GM18951 (cell line): Measurements from ENCODE around the gene DLGAP3.
"Not testable (repeated sequence)": the region's sequence is repeated elsewhere in the genome, so short reads cannot be mapped to it uniquely, and the experiment has no call there.

ENCODE experiments used
- POLR2A ChIP-seq: IDR thresholded peaks from 4 replicates; pipeline ENCODE4 v1.6.1; 2011; ENCODE audit warnings: mild to moderate bottlenecking; ENCODE audit not compliant: insufficient read length, insufficient read depth; ENCODE audit errors: extremely low read depth
- in situ Hi-C: fragments of 300-500 bp; cut with MboI; formaldehyde crosslinking; loops from one replicate; pipeline ENCODE4 v1.12.0; 2022; ENCODE audit warnings: low sequenced_read_pairs, mixed read lengths, inconsistent platforms; ENCODE audit not compliant: unreplicated experiment

DLGAP3 gene

GRCh38 chr1:34965597-34965996, 36.1 kb upstream of the DLGAP3 start:
- no peak for TF ChIP-seq POLR2A
- in situ Hi-C loops = no loop called here

- in situ Hi-C loops = no loop called here
- TF ChIP-seq POLR2A = no peak
These were observed 21.0 kb upstream of the DLGAP3 start for GRCh38 chr1:34950428-34950827.

GRCh38 chr1:34948739-34949138, 19.3 kb upstream of the DLGAP3 start:
- in situ Hi-C loops = not testable (repeated sequence)

- in situ Hi-C loops = not testable (repeated sequence)
These were observed 18.3 kb upstream of the DLGAP3 start for GRCh38 chr1:34947641-34948314.

GRCh38 chr1:34946211-34946610, 16.8 kb upstream of the DLGAP3 start:
- in situ Hi-C loops = no loop called here
- TF ChIP-seq POLR2A = no peak

- in situ Hi-C loops = not testable (repeated sequence)
These were observed 12.3 kb upstream of the DLGAP3 start for GRCh38 chr1:34941798-34942197.

GRCh38 chr1:34930702-34931071, 1.2 kb upstream of the DLGAP3 start:
- TF ChIP-seq POLR2A = no peak
- in situ Hi-C loops = no loop called here

- in situ Hi-C loops = no loop called here
These were observed 627 bp upstream of the DLGAP3 start for GRCh38 chr1:34929853-34930701.

GRCh38 chr1:34928699-34929496, 552 bp downstream of the DLGAP3 start:
- no peak for TF ChIP-seq POLR2A
- in situ Hi-C loops = no loop called here

More at GRCh38 chr1:34929853-34930701, 627 bp upstream of the DLGAP3 start:
- no peak for TF ChIP-seq POLR2A

- in situ Hi-C loops = no loop called here
- no peak for TF ChIP-seq POLR2A
These were observed 1.3 kb downstream of the DLGAP3 start for GRCh38 chr1:34928066-34928696.

GRCh38 chr1:34927316-34927715, 2.1 kb downstream of the DLGAP3 start:
- TF ChIP-seq POLR2A = no peak
- in situ Hi-C loops = no loop called here

- in situ Hi-C loops = no loop called here
- TF ChIP-seq POLR2A = no peak
These were observed 2.6 kb downstream of the DLGAP3 start for GRCh38 chr1:34926894-34927293.

- in situ Hi-C loops = no loop called here
- TF ChIP-seq POLR2A = no peak
These were observed 3.3 kb downstream of the DLGAP3 start for GRCh38 chr1:34926156-34926555.
